B cell (primary cell): ENCODE data around the gene PLAA. TPM values are rescaled to one million over a fixed set of nuclear protein-coding genes. Genes with fewer than 3 reads are reported as not detected.

Experiments
- ATAC-seq: fragments of 200-7000 bp; cut with Tn5 transposase; one replicate; pipeline ENCODE4 v1.10.0; 2021; ENCODE audit warnings: low read depth, mild to moderate bottlenecking, moderate number of reproducible peaks, moderate library complexity
- CTCF ChIA-PET: fragments of 350-600 bp; sonication (Branson Sonifier 250); formaldehyde crosslinking; loops from one replicate; lab custom pipeline; 2021; ENCODE audit warnings: antibody characterized with exemption, inconsistent platforms; lab: Charles Lee
- POLR2A ChIA-PET: fragments of 350-600 bp; sonication (Branson Sonifier 250); formaldehyde crosslinking; loops from one replicate; lab custom pipeline; 2021; ENCODE audit warnings: antibody characterized with exemption; lab: Charles Lee
- DNase-seq: peaks from one replicate; pipeline ENCODE4 v3.0.0; 2013
- H2AFZ ChIP-seq: 2 replicates; pipeline ENCODE4 v1.6.1; 2012; ENCODE audit warnings: mild to moderate bottlenecking, low read depth, low read length; ENCODE audit not compliant: insufficient read depth, poor library complexity, severe bottlenecking
- H3K27ac ChIP-seq, 2 donors: 1 replicate in 1 of 2; 2 replicates in 1 of 2; pipeline ENCODE4 v1.5.1; 2012 to 2013; ENCODE audit warnings: low read length in 2 of 2, mild to moderate bottlenecking in 2 of 2, moderate library complexity in 1 of 2
- H3K27me3 ChIP-seq, 4 experiments: fragments of 200-600 bp in 1 of 4; sonication (generic) in 1 of 4; replicated peaks in 1 of 4; 1 replicate in 2 of 4; 2 replicates in 2 of 4; pipeline versions ENCODE4 v1.6.1 to v1.7.0; 2013 to 2016; ENCODE audit warnings: low read length in 3 of 4, mild to moderate bottlenecking in 2 of 4, mixed read lengths in 1 of 4, moderate library complexity in 1 of 4; ENCODE audit not compliant: insufficient read depth in 4 of 4, control insufficient read depth in 3 of 4; ENCODE audit errors: control extremely low read depth in 1 of 4
- H3K36me3 ChIP-seq, 2 experiments: replicated peaks in 1 of 2; 1 replicate in 1 of 2; 2 replicates in 1 of 2; pipeline versions ENCODE4 v1.6.1 to v1.7.1; 2013; ENCODE audit warnings: low read length in 1 of 2; ENCODE audit not compliant: insufficient read depth in 2 of 2, control insufficient read depth in 1 of 2; ENCODE audit errors: control extremely low read depth in 1 of 2, extremely low read depth in 1 of 2
- H3K4me1 ChIP-seq, 2 donors: fragments of 200-600 bp in 1 of 2; sonication (generic) in 1 of 2; 1 replicate in 1 of 2; 2 replicates in 1 of 2; pipeline versions ENCODE4 v1.5.1 to v1.6.1; 2013 to 2017; ENCODE audit warnings: low read length in 2 of 2; ENCODE audit not compliant: control insufficient read depth in 2 of 2, insufficient read depth in 2 of 2
- H3K4me2 ChIP-seq: replicated peaks from 2 replicates; pipeline ENCODE3; 2012; ENCODE audit warnings: mild to moderate bottlenecking, low read depth, low read length; ENCODE audit not compliant: poor library complexity, severe bottlenecking
- H3K4me3 ChIP-seq, 5 experiments: fragments of 200-600 bp in 1 of 5; sonication (generic) in 1 of 5; 1 replicate in 3 of 5; 2 replicates in 2 of 5; pipeline versions ENCODE4 v1.5.1 to v1.7.0; 2011 to 2016; ENCODE audit warnings: low read length in 4 of 5, mild to moderate bottlenecking in 4 of 5, low read depth in 2 of 5, control low read depth in 1 of 5, moderate library complexity in 1 of 5; ENCODE audit not compliant: insufficient read depth in 1 of 5; ENCODE audit errors: control extremely low read depth in 1 of 5, extremely low read depth in 1 of 5
- H3K79me2 ChIP-seq: fragments of 200-600 bp; sonication (generic); one replicate; pipeline ENCODE4 v1.6.0; 2016; ENCODE audit warnings: low read length; ENCODE audit not compliant: control insufficient read depth, insufficient read depth
- H3K9ac ChIP-seq: fragments of 200-600 bp; sonication (generic); 2 replicates; pipeline ENCODE4 v1.6.1; 2017; ENCODE audit warnings: mild to moderate bottlenecking, low read length, moderate library complexity
- H3K9me3 ChIP-seq, 3 donors: one replicate each; pipeline versions ENCODE4 v1.6.1 to v1.7.1; 2013; ENCODE audit warnings: low read length in 2 of 3; ENCODE audit not compliant: control insufficient read depth in 2 of 3, insufficient read depth in 1 of 3; ENCODE audit errors: control extremely low read depth in 1 of 3
- H4K20me1 ChIP-seq: 2 replicates; pipeline ENCODE4 v1.6.0; 2012; ENCODE audit warnings: mild to moderate bottlenecking, low read length; ENCODE audit not compliant: insufficient read depth, control insufficient read depth, poor library complexity, severe bottlenecking
- H3K27ac Mint-ChIP-seq: one replicate; pipeline ENCODE4 v1.8.0; 2021; ENCODE audit warnings: mixed read lengths
- H3K27me3 Mint-ChIP-seq: one replicate; pipeline ENCODE4 v1.8.0; 2021; ENCODE audit warnings: mixed read lengths
- H3K4me1 Mint-ChIP-seq: one replicate; pipeline ENCODE4 v1.8.0; 2021; ENCODE audit warnings: mixed read lengths
- H3K4me3 Mint-ChIP-seq: one replicate; pipeline ENCODE4 v1.8.0; 2021; ENCODE audit warnings: mixed read lengths
- H3K9me3 Mint-ChIP-seq: one replicate; pipeline ENCODE4 v1.8.0; 2022; ENCODE audit warnings: mixed read lengths; ENCODE audit not compliant: insufficient read depth
- CTCF ChIP-seq: fragments of 200-600 bp; IDR thresholded peaks from one replicate; pipeline ENCODE4 v1.8.0; 2022; ENCODE audit warnings: antibody characterized with exemption, mild to moderate bottlenecking
- EZH2 ChIP-seq: IDR thresholded peaks from 2 replicates; pipeline ENCODE4 v1.6.1; 2012; ENCODE audit warnings: borderline replicate concordance, low read depth, mild to moderate bottlenecking, moderate library complexity, low read length; ENCODE audit not compliant: insufficient read depth, poor library complexity, severe bottlenecking
- WGBS: methylation state at CpG from one replicate; pipeline ENCODE4 v1.1.5; 2013; ENCODE audit warnings: missing lambda C conversion rate; ENCODE audit not compliant: insufficient coverage; 5-methylcytosine and 5-hydroxymethylcytosine counted together
- intact Hi-C: fragments of 100-400 bp; cut with micrococcal nuclease; formaldehyde crosslinking; loops from one replicate; pipeline ENCODE4 v1.10.0; 2022
- polyA plus RNA-seq: library from polyadenylated mRNA; depleted of rRNA; stranded (reverse); fragments of >200 nt; gene quantifications from 2 replicates; pipeline ENCODE4 v1.2.3, GENCODE V29; 2012
- total RNA-seq, 2 donors: library from RNA; stranded (reverse); fragments of 120-200 nt in 1 of 2; gene quantifications; 1 replicate in 1 of 2; 2 replicates in 1 of 2; pipeline versions ENCODE4 v1.2.3 to v1.2.4, GENCODE V29; 2013 to 2022

The PLAA gene
- total and polyA plus RNA-seq, 2 donors (not counting 1 experiment from before 2014, with no cell fraction given), result 8.9 to 24.0 TPM

GRCh38 chr9:26913138-26913668, 33.8 kb downstream of the PLAA start:
- Mint-ChIP-seq H3K27ac (no peak overlapping the region), H3K4me3 (no peak overlapping the region), H3K4me1 (no peaks in the 10 kb centered on the region), H3K9me3 (no peaks in the 10 kb centered on the region), H3K27me3 (no peaks in the 10 kb centered on the region)
- WGBS, result no CpG with 5 or more reads among the region's 2 CpGs
- Histone ChIP-seq H3K27me3 (no peaks in the 10 kb centered on the region), H4K20me1 (no peaks in the 10 kb centered on the region), H3K79me2 (no peaks in the 10 kb centered on the region), H3K9ac (no peak overlapping the region), H3K4me3 (no peak overlapping the region), H3K36me3 (peaks cover 13 to 37% of the 10 kb centered on the region in 2 experiments), H3K9me3 (no peaks in the 10 kb centered on the region), H3K27ac (no peak overlapping the region), H2AFZ (no peak overlapping the region), H3K4me1 (no peaks in the 10 kb centered on the region), H3K4me2 (no peak overlapping the region)
- ChIA-PET POLR2A (no interaction called here), CTCF (no interaction called here)
- intact Hi-C loops, result no loop called here
- ATAC-seq (no peak), DNase-seq (no peak)
- TF ChIP-seq EZH2, result no peak
- no peak for TF ChIP-seq CTCF

DNA sequence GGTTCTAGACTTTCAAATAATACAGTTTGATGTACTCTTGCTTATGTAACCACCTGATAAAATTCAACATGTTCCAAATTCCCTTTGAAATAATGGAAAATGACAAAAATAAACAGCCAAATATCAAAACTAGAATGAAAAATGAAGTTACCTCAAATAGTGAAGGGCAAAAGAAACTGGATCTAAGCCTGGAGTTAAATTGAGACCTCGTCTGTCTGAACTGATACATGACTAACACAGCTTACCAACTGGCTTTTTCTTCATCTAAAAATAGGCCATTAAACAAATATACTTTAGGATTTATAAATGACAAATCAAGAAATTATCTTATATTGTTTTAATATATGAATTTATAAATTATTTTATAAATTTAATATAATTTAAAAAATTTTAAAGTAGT, 42.4 kb downstream of the PLAA start:
- intact Hi-C loops, result no loop called here
- Histone ChIP-seq H3K36me3 (peaks cover 3 to 19% of the 10 kb centered on the region in 2 experiments), H3K4me2 (no peak overlapping the region), H3K4me3 (no peak overlapping the region), H3K27ac (no peak overlapping the region), H4K20me1 (no peaks in the 10 kb centered on the region), H2AFZ (no peak overlapping the region), H3K9me3 (no peaks in the 10 kb centered on the region), H3K4me1 (no peaks in the 10 kb centered on the region), H3K9ac (no peak overlapping the region), H3K27me3 (no peaks in the 10 kb centered on the region), H3K79me2 (no peaks in the 10 kb centered on the region)
- H3K4me3 Mint-ChIP-seq, result no peak overlapping the region
- H3K4me1 Mint-ChIP-seq, result no peaks in the 10 kb centered on the region
- POLR2A ChIA-PET, result no interaction called here
- CTCF ChIA-PET, result no interaction called here
- ATAC-seq (no peak), DNase-seq (no peak)
- H3K27me3 Mint-ChIP-seq, result no peaks in the 10 kb centered on the region
- no peaks in the 10 kb centered on the region for H3K9me3 Mint-ChIP-seq
- WGBS, result no CpG with 5 or more reads among the region's 1 CpG
- TF ChIP-seq CTCF (no peak), EZH2 (no peak)
- H3K27ac Mint-ChIP-seq, result no peak overlapping the region
